K562 (cell line): ENCODE results near the gene DCP1B.

Experiments
- EZH2 ChIP-seq: IDR thresholded peaks from 2 replicates; pipeline ENCODE4 v1.6.1; 2012; ENCODE audit warnings: low read depth, mild to moderate bottlenecking, inconsistent platforms, low read length, borderline replicate concordance
- ZNF282 ChIP-seq: sonication (generic); formaldehyde crosslinking; IDR thresholded peaks from 2 replicates; pipeline ENCODE4 v1.8.1; 2023; ENCODE audit warnings: missing genetic modification reagents
- ZNF717 ChIP-seq: fragments of 250-450 bp; sonication (Bioruptor Pico); IDR thresholded peaks from 2 replicates; pipeline ENCODE4 v1.5.0; 2021

GRCh38 chr12:1934831-1935230 is 69.4 kb downstream of the DCP1B start:
- TF ChIP-seq ZNF282 (CRISPR knock-in tag): no peak
- TF ChIP-seq ZNF717 (CRISPR knock-in tag): no peak
- no peak for TF ChIP-seq EZH2
